T-helper 2 cell treated with Interferon-gamma antibody and Interleukin-4, amounts not matched to agents 100 ng/mL and 5 ng/mL, for 36 hours (primary cell): ENCODE measurements around the gene DRGX. TPM values are rescaled to one million over a fixed set of nuclear protein-coding genes. Genes with fewer than 3 reads are reported as not detected.

ENCODE experiments used
- intact Hi-C: fragments of 100-400 bp; cut with micrococcal nuclease; formaldehyde crosslinking; loops from one replicate; pipeline ENCODE4 v1.15.1; 2023
- total RNA-seq: library from RNA; stranded (reverse); gene quantifications from 2 replicates; pipeline ENCODE4 v1.2.3, GENCODE V29; 2022

The DRGX gene
- total RNA-seq, 1 donor from 2014 or later, result not detected

DNA sequence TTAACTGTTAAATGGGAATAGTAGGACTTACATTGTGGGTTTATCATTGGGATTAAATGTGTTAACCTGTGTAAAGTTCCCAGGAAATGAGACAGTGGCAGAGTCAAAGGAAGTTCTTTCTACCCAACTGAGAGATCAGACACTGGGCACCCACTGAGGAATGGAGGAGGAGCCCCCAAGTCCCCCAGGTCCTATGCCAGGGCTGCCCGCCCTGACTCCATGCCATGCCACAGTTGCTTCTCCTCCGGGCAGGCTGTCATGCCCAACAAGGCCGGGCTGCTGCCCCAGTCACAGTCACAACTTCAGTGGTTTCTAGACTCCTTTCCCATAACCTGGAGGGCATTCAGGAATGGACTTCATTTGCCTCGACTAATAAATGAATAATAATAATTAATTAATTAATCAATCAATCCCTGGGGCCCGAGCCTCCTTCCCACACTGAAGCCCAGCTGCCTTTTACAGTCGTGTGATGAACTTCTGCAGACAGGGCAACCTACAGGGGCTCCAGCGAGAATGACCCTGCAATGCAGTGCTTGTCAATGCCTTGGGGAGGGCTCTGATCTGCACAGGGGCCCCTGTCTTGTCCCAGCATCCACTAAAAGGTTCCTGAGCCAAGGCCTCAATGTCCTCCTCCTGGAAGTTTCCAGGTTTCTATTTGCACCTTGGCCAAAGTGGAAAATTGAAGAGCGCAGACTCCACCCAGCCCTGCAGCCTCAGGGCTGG, 32.4 kb downstream of the DRGX start:
- intact Hi-C loops, result no loop called here

DNA sequence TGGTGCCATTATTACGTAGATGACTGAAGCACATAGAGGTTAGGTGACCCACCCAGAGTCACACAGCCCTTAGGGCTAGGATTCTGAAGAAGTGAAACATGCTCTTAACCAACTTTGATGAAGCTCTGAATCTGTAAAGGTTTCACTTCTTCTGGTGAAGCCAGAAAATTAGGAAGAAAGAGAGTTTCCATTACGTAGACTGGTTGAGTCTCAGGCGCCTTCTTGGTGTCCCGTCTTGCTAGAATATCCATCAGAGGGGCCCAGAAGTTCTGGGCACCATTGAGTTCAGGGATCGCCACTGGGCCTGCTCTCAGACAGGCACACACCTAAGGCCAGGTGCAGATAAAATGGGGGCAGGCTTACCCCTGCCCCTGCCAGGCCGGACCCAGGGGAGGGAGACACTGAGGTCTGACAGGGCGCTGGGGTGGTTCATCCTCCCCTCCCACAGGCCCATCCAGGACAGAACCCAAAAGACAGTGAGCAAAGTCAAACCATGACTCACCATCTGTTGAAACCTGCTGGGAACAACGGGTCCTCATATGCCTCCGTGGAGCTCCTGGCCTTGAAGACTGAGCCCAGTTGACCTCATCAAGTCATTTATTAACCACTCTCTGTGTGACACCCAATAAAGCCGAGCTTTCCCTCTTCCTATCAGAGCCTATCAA, 33.2 kb downstream of the DRGX start:
- intact Hi-C loops, result no loop called here

DNA sequence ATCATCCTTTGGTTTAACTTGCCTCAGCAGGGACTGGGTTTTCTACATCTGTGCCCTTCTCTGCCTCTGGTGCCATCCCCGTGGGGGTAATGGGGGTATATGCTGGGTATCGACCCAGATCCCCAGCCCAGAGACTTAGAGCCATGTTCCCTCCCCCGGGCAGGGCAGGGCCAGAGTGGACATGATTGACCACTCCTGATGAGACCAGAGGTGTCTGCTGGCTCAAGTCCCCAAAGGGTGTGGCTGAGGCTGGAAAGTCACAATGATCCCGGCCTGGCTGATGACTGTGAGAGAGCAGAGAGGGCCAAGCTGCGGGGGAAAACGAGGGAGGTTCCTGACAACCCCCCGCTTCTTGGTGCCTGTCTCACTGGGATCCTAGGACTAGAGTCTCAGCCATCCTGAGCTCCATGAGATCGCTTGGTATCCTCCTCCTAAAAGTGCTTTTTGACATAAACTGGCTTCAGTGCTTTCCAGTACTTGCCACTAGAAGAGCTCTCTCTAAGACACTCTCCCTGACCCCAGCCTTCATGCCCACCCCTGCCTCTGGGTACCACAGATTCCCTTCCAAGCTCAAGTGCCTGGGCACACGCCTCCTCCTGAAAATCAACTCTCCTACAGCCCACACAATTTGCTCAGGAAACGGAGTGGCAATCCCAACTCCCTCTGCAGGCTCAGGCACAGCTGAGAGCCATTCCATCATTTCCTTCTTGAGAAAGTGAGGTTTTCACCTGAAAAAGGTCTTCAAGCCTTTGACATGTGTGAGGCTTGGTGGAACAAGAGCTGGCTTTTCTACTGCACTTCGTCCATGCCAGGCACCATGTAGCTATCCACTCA, 33.9 kb downstream of the DRGX start:
- intact Hi-C loops, result no loop called here

DNA sequence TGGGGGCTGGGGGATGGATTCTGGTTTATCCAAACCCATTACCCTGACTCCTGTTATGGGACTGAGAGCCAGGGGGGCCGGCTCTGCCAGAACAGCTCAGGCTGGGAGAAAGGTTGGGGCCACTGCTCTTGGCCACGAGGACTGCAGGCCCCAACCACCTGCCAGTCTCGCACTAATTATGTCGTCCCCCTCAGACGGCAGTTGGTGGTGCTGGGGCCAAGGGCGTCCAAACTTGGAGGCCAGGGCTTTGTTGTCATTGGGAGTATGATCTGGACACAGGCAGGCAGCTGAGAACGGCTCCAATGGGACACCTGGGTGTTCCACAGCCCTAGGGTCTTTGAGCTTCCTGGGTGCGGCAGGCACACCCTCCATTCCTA, 34.7 kb downstream of the DRGX start:
- intact Hi-C loops, result no loop called here

DNA sequence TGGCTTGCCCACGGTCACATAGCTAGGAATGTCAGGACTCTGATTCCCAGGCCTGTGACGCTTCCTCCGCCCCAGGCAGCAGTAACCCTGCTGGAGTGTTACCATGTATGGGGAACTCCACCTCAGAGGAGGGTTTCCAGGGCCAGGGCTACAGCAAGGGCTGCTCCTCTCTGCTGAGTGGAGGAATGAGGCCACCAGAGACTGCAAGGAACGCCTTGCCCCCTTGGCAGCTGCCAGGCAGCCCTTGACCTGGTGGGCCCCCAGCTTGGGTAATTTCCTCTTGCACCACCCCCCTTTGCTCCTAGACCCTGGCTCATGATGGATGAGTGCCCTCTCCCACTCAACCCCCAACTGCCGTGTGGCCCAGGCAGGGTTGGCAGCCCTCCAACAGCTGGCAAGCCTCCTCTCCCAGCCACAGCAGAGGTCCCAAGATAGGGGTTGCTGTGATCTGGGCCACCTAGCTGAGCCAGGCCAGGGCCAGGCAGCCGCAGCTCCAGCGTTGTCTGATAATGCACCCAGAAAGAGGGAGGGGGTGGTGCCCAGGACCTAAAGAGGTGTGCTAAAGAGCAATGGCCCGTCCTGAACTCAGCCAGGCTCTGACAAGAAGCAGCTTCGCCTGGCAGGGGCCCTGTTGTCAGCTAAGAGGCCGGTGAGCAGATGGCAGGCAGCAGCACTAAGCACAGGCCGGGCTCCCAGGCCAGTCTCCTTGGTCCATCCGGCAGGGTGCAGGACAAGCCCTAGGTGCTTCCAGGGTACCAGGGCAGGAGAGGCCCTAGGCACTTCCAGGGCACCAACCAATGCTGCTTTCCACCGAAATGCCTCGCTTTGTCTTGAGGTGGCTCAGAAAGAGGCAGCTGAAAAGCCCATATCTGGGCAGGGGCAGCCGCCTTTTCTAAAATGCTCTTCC, 35.4 kb downstream of the DRGX start:
- intact Hi-C loops, result no loop called here

DNA sequence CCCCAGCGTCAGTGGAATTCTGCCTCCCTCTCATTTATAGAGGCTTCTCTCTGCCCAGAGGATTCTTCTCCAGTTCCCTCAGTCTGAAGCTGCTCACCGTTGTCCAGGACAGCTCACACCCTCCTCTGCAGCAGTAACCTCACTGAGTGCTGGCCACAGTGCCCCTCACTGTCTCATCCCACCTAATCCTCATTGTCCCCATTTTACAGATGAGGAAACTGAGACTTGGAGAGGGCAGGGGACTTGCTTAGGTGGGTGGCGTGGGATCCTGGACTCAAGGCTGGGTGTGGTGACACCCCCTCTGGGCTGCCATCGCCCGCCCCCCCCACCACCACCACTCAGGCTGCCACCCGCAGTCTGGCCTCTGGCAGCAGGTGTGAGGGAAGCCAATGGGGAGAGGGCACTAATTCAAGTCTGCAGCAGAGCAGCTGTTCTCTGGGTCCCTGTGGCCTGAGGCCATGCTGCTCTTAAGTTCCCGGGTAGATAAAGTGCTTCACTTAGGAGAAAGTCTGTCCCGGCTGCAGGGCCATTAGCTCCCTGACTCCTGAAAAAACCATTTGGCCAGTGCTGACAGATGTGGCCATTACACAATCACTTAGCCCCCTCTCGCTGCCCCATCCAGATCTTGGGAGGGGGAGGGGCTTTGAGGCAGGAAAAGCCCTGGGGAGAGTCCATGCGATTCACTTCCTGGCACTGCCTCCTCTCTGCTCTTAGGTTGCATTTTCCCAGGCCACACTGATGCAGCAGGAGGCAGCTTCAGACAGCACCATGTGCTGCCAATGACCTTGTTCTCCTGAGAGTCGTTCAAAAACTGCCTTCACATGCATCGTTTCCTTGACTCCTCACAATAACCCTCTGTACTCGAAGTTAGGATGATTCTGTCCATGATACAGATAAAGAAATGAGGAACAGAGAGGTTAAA, 36.3 kb downstream of the DRGX start:
- intact Hi-C loops, result no loop called here

DNA sequence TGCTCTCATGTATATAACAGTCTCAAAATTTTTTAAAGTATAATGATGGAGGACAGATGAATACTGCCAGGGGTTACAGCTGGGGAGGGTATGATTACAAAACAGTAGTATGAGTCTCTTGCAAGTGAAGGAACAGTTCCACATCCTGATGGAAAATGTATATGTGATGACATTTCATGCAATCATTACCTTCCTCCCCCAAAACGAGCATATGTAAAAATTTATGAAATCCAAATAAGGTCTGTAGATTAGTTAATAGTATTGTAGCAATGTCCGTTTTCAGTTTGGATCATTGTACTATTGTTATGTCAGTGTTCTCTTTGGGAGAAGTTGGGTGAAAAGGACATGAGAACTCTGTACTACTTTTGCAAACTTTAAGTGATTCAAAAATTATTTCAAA, 38.0 kb downstream of the DRGX start:
- intact Hi-C loops, result no loop called here

DNA sequence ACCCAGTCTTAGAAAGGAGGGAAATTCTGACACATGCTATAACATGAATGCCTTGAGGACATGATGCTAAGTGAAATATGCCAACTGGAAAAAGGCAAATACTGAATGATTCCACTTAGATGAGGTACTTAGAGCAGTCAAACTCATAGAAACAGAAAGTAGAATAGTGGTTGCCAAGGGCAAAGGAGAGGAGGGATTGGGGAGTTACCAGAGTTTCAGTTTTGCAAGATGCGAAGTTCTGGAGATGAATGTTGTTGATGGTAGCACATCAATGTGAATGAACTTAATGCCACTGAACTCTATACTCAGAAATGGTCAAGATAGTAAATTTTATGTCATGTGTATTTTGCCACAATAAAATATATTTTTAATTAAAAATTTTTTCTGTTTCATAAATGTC, 38.9 kb downstream of the DRGX start:
- intact Hi-C loops, result no loop called here

DNA sequence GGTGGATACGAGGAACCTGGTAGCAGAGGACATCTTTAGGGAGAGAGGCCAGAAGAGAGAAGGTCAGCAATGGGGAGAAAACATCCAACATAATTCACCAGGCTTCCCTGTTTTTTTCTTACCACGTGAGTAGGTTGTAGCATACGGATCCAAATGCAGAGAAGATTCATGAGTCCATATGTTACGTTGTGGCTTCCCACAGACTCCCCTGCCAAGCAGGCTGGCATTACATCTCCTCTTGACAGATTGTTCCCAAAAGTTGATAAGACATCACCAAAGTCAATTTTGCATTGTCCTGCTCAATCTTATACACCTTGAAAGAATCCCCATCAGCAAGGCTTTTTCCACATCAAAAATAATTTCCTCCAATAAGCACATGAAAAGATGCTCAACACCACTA, 39.7 kb downstream of the DRGX start:
- intact Hi-C loops, result no loop called here

DNA sequence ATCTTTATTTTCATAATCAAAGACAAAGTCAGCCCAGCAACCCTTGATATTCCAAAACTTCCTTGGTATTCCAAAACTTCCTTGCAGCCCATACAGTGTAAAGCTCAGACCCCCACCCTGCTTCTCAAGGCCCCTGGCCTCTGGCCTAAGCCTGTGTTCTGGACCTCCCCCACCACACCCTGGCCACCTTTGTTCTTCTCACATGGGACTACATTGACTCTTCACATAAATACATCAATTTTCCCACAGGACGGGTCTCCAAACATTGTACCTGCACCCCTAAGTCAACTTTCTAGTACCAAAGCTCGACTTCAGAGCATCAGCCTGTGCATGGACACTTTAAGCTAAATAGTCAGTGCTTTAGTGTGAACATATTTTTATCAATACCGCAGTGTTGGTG, 40.7 kb downstream of the DRGX start:
- intact Hi-C loops, result no loop called here

DNA sequence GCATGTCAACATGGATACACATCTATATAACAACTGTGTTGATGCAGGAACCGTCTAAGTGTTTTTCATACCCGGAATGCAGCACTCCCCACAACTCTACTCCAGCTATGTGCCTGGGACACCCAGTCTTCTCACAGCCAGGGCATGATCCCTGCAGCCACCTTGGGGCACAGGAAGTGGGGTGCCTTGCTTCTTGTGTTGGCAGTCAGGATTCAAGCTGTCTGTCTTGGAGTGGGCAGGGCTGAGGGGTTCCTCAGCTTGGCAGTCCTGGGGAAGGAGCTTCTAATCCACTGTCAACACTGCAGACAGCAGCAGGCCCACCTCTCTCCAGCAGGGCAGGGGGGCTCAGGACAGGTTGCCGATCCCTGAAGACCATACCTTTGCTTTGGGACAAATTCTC, 41.3 kb downstream of the DRGX start:
- intact Hi-C loops, result no loop called here

DNA sequence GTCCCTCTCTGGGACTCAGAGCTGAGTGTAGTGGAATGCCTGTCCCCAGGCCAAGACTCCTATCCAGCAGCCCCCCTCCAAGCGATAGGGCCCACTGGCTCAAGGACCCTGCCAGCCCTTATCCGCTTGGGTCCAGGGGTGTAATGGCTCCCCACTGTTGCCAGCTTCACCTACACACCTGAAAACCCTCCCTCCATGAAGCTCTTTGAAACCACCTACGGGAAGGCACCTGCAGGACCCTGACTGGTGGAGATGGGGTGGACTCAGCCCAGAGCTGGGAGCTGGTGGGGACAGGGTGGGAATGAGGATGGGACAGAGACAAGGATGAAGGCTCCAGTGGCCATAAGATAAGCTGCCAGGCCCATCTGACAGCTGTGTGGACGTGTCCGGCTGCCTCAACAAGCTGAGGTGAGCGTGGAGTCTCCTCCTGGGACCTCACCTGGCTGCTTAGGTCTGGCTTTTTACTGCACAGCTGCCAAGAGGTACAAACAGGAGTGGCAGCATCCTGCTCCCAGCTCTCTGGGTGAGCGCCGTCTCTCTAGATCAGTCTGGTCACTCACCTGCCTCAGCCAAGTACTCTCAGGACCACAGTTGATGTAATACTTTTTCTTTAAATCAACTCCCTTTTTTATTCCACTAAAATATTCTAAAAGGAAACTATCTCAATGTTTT, 41.9 kb downstream of the DRGX start:
- intact Hi-C loops, result no loop called here

DNA sequence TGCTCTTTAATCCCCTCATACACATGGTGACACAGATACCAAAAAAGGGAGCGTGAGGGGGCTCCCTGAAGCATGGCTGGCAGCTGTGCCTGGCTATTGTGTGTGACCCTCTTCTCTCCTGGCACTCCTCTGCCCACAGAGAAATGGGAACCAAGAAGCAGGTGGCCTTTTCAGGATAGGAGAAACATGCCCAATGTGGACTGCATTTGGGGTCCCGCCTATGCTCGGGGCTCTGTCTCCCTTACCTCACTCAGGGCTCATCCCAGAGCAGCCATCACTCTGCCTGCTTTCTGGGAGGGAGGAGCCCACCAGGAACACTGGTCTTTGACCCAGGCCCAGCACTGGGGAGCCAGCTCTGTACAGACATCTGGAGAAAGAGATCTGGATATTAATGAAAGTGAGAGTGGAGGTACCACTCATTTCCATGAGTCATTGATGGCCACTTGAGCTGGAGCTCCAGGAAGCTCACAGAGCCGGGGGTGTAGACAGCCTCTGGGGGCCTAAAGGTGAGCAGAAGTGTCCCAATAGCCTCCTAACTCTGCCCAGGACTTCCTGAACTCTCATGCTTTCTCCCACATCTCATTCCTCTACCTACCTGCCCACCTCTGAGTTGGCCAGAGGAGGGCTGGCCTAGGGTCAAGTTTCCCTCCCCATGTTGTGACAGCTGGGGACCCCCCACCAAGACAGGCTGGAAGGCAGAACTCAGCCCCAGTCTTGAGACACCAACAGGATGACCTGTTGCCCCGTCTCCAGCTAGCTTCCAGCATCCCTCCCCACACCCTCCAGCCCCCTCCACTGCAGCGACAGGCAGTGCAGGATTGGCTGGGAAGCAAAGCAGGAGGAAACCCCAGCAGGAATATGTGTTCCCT, 42.6 kb downstream of the DRGX start:
- intact Hi-C loops, result no loop called here

DNA sequence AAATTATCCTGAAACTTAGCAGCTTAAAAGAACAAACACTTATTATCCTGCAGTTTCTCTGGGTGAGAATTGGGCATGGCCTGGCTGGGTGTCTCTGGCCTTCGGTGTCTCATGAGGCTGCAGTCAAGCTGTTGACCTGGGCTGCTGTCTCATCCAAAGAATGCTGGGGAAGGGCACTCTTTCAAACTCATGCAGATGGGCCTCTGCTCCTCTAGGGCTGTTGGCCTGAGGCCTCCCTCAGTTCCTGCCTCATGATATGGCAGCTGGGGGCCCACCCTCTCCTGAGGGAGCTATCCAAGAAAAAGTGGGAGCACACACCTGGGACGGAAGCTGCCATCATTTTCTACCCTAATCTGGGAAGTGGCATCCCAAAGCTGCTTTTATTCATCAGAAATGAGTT, 43.6 kb downstream of the DRGX start:
- intact Hi-C loops, result no loop called here

DNA sequence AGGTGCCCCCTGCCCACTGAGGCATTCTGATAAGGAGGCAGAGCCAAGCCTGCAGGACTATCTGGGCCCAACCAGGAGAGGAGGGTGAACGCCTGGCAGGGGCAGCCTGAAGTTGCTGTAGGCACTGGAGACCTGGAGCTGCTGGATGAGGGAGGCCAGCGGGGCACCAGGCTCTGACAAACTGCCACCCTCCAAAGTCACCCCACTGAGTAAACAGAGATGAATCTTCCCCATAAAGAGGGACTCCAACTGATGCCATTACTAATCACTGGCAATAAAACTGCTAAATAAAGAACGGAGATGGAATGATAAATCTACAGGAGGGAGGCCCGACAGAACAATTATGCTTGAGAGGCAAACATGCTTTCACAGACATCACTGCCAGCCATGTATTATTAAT, 44.2 kb downstream of the DRGX start:
- intact Hi-C loops, result no loop called here

DNA sequence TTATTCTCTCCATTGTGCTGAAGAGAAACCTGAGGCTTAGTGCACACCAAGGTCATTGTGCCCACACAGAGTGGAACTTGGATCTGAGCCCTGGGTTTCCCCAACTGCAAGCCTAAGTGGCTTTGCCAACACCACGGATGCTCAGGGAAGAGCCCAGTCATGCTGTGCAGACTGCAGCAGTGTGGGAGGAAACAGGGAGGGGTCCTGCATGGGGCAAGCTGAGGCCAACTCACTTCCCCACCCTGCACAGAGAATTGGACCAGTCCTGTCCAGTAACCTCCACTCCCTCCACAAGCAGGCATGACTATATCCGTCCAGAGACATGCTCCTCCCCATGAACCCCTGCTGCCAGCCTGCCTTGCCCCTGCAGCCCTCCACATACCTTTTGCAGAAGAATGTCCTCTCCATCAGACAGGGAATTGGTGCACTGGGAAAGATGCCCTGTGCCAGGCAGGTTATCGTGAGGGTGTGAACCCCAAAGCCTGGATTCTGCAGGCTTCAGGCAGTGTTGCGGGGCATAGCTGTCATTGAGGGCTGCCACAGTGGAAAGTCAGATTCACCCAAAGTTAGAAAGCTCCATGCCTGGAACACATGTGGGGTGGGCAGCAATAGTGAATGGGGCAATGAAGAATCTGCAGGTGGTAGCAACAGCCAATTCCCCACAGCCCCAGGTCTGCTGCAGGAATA, 44.9 kb downstream of the DRGX start:
- intact Hi-C loops, result no loop called here

DNA sequence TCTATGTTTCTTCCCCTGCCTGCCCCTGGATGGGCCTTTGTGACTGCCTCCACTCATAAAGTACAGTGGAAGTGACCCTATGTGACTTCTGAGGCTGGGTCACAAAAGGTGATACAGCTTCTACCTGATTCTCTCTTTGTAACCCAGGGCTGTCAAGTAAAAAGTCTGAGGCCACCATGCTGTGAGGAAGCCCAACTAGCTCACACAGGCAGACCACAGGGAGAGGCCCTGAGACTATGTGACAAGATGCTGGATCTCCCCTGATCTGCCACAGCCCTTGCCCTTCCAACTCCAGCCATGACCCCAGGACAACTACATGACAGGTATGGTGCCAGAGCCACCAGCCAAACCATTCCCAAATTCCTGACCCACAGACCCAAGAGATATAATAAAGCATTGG, 45.8 kb downstream of the DRGX start:
- intact Hi-C loops, result no loop called here

DNA sequence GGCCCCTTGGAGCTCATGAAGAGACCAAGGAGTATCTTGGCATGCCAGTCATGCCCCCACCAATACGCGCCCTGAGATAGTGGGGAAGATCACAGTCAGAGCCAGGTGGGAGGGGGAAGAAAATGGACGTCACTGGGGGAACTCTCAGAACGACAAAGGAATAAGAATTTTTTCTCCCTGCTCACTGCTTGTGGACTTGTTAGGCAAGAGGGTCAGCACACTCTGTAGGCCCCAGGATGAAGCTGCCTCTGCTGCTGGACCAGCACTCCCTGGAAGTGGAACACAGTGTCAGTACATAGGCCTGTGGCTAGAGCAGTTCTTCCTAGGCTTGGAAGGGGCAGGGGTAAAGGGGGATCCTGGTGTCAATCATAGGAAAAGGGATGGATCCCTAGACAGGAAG, 46.5 kb downstream of the DRGX start:
- intact Hi-C loops, result no loop called here
